Adipose tissue (tissue), 3 donors: Measurements from ENCODE around the gene CTSO. TPM values are rescaled to one million over a fixed set of nuclear protein-coding genes. Genes with fewer than 3 reads are reported as not detected.

Experiments used
- H3K27ac ChIP-seq: one replicate; pipeline ENCODE4 v1.5.1; 2013; ENCODE audit warnings: low read depth, low read length
- WGBS, 3 donors: extraction: QIAGEN DNeasy Blood & Tissue Kit; methylation state at CpG; one replicate each; pipeline ENCODE4 v1.1.7; 2013; 5-methylcytosine and 5-hydroxymethylcytosine counted together
- polyA plus RNA-seq, 3 donors: library from polyadenylated mRNA; stranded (reverse); fragments of 200-250 nt; gene quantifications; one replicate each; pipeline ENCODE4 v1.2.3, GENCODE V29; 2013
- donor health status: healthy with polysubstance abuse.
- donor health status: Bipolar disorder and iron deficiency.
- donor health status: healthy.

CTSO gene, protein sequence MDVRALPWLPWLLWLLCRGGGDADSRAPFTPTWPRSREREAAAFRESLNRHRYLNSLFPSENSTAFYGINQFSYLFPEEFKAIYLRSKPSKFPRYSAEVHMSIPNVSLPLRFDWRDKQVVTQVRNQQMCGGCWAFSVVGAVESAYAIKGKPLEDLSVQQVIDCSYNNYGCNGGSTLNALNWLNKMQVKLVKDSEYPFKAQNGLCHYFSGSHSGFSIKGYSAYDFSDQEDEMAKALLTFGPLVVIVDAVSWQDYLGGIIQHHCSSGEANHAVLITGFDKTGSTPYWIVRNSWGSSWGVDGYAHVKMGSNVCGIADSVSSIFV
- polyA plus RNA-seq: 10 to 100 TPM in 2 of 3 donors, 1 to 10 TPM in 1; 6.7 to 14.8 (median 10.3) TPM

DNA sequence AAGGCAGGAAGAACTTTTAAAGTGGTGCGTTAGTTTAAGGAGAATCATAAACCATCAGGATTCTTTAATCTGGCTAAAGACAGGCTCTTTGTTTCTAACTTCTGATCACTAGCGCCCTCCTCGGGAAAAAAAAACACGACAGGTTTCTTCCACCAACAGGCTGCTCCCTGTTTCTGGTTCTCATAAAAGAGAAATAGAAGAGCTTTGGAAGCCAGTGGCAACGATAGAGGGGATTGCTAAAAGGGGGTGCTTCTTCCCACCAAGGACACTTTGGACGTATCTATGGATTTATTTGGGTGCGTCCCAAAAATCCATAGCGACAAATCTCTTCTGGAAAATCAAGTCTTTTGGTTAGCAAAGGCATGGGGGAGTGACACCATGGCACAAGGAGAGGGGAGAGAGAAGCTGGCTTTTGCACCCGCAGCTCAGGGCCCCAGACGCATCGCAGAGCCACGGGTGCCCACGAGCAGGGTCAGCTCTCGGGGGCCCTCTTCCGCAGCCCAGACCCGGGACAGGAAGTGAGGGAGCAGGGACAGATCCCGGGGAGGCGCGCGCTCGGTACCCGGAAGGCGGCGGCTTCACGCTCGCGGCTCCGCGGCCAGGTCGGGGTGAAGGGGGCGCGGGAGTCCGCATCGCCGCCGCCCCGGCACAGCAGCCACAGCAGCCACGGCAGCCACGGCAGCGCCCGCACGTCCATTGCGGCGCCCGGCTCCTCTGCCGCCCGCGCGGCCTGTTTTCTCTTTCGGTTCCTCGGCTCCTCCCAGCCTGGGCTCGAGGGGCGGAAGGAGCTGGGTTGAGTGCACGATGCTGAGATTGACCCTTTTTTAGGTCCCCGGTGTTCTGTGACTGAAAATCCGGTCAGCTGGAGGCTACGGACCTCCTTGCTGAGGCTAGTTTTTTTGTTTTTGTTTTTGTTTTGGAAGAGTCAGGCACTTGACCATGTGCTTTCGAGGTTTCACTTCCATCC lies at the start of gene CTSO:
TSS of gene CTSO (minus strand) at position 716 of the 967 bp plus-strand sequence. CDS start at position 697, 19 bp downstream.
- peak within 1 kb of the TSS; percentile 87 for H3K27ac ChIP-seq
- 0 to 1% (median 1%) methylated on average over 53 to 58 of the region's 58 CpGs for WGBS, 3 donors

DNA sequence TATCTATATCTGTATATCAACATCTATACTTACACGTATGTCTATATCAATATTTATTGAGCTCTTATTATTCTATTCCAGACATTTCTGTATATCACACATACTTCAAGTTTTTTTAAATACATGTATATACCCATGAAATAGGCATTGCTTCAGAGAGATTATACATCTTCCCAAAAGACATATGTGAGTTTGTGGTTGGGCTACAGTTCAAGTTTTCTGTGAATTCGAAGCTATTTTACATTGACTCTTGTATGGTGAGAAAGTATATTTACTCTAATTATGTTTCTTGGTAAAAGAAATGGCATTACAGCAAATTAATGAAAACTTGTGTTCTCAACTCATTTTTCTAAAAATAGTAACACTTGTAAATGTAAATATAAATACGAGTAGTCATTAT lies 46.8 kb upstream of the CTSO start:
- no peak overlapping the region for H3K27ac ChIP-seq
- whole genome bisulfite sequencing, 3 donors: 76 to 82% (median 82%) methylated on average over 3 of the region's 3 CpGs

DNA sequence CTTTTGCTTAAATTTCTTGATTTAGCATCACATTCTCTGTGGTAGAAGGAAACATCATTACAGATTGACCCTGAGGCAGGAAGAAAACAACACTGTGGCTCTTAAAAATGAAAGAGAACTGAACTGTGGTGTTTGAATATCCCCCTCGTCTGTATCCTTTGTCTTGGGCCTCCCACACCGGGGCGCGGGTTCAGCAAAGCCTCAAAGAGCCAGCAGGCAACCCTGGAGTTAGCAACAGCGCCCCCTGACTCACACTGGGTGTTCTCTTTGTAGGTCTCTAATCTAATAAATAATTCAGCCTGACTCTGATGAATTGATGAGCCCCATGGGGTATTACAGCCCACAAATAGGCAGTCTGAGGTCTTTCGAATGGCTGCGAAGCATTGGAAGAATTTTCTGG lies 46.1 kb upstream of the CTSO start:
- WGBS, 3 donors: 28 to 37% (median 31%) methylated on average over 7 of the region's 7 CpGs
- no peak overlapping the region for H3K27ac ChIP-seq

DNA sequence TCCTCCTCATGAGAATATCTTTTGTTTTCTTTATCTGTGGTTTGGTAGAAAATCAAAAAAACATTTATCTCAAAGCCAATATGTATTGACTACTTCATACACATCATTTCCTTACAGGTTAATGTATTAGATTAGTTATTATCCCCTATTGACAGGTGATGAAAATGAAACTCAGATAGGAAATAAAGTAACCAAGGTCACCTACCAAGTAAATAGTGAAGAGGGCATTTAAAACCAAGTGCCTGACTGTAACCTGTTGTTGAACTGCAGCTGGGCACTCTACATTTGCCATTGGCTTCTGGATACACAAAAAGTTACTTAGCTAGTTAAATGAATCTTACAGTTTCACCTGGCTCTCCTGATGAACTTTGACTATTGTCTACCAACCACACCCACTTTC lies 41.4 kb upstream of the CTSO start:
- H3K27ac ChIP-seq: no peak overlapping the region

DNA sequence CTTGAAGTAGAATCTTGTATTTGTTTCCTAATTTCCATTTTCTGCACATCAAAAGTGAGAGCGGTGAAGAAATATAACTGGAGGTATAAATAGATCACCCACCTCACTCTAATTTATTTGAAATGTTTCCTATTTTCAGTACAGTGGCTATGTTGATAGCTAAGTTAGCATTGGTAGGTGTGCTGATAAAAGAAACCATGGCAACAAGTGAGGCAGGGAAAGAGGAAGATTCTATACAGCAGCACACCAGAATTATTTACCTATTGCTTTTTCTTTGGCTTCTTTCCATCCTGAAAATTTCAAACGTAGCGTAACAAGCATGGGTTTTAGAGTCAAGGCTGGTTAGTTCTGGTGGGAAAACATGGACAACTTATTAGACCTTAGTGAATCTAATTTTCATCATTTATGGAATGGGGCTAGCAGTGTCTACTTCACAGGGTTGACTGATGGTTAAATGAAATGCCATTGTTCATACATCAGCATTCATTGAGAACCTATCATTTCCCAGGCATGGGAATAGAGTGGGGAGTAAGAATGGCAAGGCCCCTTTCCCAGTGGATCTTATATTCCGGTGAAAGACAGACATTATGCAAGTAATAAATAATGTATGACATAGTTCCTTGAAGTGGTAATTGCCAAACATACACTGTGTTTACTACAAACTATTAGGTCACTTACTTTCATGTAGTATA lies 30.6 kb upstream of the CTSO start:
- H3K27ac ChIP-seq: no peak overlapping the region
- 70 to 87% (median 82%) methylated on average over 4 of the region's 4 CpGs for WGBS, 3 donors

DNA sequence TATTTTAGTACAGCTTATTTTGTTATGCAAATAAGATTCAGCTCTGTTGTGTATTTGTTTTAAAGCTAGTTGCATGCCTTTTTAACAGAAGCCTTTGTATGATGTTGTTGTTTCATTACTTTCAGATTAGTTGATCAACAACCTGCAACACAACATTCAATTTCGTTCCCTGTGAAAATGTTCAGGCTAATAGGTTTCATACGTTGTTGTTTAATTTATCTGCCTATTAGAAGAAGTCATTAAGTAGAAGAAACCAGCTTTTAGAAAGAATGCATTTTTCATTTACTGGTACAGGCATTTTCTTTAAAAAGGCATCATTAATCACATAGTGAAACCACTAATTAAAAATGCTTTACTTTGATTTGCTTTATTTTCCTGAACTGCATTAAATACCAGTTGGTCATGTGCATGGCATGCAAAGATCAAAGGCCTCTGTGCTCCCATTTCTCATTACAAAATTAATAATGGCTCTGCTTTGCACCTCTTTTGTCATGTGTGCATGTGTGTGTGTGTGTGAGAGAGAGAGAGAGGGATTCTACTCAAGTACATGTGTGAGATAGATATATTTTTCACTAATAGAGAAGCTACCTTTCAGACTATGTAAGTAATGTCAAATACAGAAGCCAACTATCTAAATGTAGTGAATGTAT lies 29.2 kb upstream of the CTSO start:
- 41 to 63% (median 60%) methylated on average over 2 of the region's 2 CpGs for WGBS, 3 donors
- no peak overlapping the region for H3K27ac ChIP-seq

DNA sequence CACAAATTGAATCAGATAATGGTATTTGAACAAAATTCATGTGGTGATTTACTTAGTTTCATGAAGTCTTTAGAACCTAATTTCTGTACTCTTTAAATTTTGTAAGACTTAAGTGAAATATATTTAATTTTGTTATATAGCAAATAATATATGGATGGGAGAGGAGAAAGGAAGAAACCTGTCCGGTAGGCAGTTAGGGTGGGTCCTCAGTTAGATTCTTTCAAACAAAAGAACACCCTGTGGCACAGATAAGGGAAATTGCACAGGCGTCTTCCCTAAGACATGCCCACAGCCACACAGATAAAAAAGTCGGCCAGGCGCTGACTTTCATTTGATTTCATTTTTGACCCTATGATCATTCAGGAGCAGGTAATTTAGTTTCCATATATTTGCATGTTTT lies 25.1 kb upstream of the CTSO start:
- 70 to 93% (median 70%) methylated on average over 4 of the region's 4 CpGs for WGBS, 3 donors
- H3K27ac ChIP-seq: no peak overlapping the region

DNA sequence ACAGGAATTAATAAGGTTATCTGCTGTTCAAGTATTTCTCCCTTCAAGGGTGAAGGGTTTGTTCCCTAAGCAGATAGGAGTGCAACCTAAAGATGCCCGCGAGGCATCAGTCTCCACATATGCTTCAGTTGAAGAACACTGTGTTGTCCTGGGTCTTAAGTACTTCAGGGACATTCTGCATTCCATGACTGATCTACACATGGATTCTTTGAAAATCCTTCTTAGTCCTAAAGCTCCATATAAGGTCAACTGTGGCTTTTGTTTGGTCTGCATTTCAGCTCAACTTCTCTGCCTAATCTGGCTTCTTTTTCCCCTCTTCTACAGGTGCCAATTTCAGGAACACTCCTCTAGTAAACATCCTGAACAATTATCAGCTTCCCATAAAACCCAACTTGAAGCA lies 21.8 kb upstream of the CTSO start:
- WGBS, 3 donors: 96 to 97% (median 97%) methylated on average over 2 of the region's 2 CpGs
- no peak overlapping the region for H3K27ac ChIP-seq

DNA sequence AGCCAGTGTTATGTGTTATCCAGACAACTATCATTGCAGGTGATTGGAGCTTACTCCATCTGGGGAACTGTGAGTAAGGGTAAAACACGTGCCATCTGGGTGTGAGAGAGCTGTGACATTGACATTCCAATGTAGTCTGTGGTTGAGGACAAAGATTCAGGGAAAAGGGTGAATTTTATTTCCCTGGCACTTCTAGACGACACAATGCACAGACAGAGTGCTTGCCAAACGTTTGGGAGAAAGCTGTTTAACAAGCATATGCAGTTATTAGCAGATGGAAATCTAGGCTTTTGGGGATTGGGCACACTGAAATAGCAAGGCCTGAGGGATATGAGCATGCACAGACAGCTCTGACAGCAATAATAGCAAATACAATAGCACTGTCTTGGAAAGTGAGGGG lies 21.3 kb upstream of the CTSO start:
- no peak overlapping the region for H3K27ac ChIP-seq
- 14 to 30% (median 24%) methylated on average over 3 of the region's 3 CpGs for WGBS, 3 donors

DNA sequence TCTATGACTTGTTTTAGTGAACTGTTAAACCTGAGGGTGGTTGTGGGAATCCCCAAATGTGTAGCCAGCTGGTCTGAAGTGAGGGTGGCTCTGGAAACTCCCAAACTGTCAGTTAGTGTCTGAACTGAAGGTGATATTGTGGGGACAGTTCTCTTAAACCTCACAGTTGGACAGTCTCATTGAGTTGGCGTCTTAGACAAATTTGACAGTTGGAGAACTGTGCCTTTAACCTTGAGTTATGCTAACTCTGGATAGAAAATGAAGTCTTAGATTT lies 20.7 kb upstream of the CTSO start:
- WGBS, 3 donors: 63 to 83% (median 82%) methylated on average over 1 of the region's 1 CpG
- no peak overlapping the region for H3K27ac ChIP-seq

DNA sequence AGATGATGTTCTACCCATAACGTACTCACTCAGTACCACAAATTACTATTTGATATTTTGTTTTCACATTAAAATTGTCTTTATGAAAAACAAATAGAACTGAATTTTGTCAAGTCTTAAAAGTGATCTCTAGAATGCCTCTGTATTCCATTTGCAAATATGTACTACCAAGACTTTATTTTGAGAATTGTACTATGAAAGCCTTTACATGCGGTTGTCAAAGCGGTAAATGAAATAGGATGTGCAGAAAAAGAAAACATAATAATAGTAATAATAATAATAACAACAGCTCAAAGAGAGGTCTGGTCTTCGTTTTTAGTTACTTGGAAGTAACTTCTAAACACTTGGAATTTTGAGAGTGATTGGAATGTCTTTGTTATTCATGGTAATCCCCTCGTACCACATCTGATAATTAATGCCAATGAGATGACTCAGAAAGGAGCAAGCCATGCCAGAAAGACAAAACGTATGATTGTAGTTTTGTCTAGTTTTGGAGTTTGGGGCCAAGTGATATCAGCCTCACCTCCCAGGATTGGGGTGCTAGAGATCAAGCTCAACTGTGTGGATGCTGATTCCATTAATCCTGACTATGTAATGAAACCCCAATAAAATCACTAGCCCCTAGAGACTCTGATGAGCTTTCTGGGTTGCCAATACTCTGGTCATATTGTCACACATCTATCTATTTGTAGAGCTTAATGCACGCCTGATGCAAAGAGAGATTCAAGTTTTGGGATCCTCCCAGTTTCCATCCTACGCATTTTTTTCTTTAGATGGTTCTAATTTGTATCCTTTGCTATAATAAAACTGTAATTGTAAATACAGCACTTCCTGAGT lies 20.2 kb upstream of the CTSO start:
- WGBS, 3 donors: 61 to 70% (median 67%) methylated on average over 8 of the region's 8 CpGs
- no peak overlapping the region for H3K27ac ChIP-seq

DNA sequence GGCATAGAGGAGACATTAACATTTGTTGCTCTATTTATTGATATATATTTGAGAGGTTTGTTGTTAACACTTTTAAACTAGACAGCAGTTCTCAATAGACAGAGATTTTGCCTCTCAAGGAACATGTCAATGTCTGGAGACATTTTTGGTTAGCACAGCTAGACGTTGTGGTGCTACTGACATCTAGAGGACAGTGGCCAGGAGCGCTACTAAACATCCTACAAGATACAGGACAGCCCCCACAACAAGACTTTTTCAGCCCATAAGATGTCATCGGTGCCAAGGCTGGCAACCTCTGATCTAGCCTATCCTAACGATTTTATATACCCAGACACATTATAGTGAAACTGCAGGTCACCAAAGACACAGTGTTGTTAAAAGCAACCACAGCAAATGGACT lies 18.4 kb upstream of the CTSO start:
- H3K27ac ChIP-seq: no peak overlapping the region
- WGBS, 3 donors: 48 to 55% (median 54%) methylated on average over 4 of the region's 4 CpGs

DNA sequence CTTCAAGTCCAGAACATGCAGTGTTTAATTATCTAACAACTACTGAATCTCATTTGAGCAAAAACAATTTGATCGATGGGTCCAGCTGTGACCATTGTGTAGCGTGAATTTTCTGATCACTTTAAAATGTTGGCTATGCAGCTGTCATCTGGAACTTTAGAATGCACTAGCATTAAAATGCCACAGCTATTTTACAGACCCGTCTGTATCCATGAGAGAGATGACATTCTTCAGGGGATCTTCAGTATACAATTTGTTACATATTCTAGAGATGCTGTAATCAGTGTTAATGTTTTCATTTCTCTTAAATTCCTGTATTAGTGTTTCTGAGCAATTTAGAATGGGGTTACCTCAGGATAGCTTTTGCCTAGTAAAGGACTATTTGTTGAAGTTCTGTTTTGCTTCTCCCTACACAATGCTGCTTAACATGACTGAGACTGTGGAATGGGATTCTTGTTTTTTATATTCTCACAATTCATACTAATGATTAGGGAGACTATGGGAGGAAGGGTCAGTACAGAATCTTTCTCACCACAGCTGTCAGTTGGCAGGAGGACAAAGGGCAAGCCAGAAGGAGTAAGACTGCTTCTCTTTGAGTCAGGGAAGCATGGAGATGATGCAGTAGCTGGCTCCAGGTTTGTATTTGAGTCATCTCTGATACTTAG lies 13.2 kb upstream of the CTSO start:
- H3K27ac ChIP-seq: no peak overlapping the region
- 72 to 86% (median 83%) methylated on average over 3 of the region's 3 CpGs for WGBS, 3 donors

DNA sequence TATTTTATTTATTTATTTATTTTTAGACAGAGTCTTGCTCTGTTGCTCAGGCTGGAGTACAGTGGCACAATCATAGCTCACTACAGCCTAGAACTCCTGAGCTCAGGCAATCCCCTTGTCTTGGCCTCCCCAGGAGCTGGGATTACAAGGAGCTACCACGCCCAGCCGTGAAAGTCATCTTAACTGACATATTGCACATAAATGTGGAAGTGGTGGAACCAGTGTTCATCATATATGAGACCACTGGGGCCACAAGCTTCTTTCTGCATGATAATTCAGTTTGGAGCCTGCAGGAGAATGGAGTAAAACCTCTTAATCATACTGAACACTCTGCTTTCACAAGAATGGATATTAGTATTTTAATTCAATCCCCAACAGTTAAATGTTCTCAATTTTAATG lies 12.5 kb upstream of the CTSO start:
- no peak overlapping the region for H3K27ac ChIP-seq
- WGBS, 3 donors: 77 to 84% (median 78%) methylated on average over 2 of the region's 2 CpGs

DNA sequence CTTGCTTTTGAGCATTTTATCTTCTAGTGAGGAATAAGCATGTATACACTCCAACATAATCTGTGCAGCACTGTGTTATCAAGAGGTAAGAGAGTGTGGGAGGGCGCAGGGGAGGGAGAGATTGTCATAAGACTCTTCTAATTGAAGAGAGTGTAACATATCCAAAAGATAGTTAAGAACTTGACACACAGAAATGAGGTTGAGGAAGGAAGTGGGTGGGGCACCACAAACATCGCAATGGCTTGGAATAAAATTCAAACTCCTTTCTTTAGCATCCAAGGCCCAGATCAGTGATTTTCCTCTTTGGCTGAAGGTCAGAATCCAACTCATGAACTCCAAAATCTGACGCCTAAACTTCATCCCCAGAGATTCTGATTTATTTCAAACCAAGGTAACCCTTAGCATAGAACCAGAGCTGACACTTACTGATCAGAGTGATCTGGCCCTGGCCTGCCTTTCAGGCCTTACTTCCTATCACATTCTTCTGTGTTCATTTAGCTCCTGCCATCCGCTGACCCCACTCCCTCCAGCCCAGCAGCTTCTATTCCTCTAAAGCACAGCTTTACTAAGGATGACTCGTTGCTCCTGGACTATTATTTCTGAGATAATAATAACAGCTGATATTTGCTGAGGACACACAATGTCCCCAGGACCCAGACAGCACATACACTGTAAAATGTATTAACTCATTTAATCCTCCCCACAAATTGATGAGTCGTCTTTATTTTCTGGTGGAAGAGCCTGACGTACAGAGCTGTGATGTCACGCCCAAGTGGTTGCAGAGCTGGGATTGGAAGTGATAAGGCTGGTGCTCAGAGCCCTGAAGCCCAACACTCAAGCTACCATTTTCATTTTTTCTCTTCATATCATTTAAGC lies 10.6 kb upstream of the CTSO start:
- H3K27ac ChIP-seq: no peak overlapping the region
- WGBS, 3 donors: 62 to 78% (median 65%) methylated on average over 8 of the region's 8 CpGs

DNA sequence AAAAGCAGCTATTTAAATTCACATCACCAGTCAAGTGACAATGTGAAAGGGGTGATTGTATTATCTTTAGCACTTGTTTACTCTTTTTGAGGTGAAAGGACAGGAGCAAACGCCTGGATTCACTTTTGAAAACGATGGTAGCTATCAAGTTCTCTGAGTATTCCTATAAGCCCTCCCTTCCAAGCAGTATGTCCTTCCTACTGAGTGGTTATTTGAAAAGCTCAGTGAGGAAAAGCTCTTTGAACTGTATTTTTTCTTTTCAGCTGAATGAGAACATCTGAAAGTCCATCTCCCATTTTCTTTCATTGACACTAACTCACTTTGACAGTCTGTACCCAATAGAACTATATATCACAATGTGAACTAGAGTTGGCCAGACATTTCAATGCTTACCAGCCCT lies 9.1 kb upstream of the CTSO start:
- 36 to 82% (median 77%) methylated on average over 2 of the region's 2 CpGs for WGBS, 3 donors

DNA sequence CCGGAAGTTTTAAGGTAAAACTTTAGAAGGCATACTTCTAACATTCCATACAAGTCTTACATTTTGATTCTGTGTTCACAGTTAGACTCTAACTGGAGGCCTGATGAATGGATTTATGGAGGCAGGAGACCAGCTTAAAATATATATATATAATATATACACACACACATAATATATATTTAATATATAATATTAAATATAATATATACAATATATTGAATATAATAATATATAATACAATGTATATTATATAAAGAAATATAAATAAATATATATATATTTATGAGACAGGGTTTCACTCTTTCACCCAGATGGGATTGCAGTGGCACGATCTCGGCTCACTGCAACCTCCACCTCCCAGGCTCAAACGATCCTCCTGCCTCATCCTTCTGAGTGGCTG lies 7.9 kb upstream of the CTSO start:
- WGBS, 3 donors: 87 to 96% (median 96%) methylated on average over 4 of the region's 4 CpGs
- H3K27ac ChIP-seq: no peak overlapping the region

More for the DNA sequence above, 9.1 kb upstream of the CTSO start:
- no peak overlapping the region for H3K27ac ChIP-seq
